ENCODE results near the gene PMPCA. TPM values are rescaled to one million over a fixed set of nuclear protein-coding genes. Genes with fewer than 3 reads are reported as not detected.

PMPCA gene
- total and polyA plus RNA-seq, 2 experiments from 2014 or later, result 61.3 to 88.2 TPM

GRCh38 chr9:136403915-136404800 lies 6.3 kb upstream of the PMPCA start:
- H3K27ac Mint-ChIP-seq, result no peak overlapping the region
- H3K79me2 ChIP-seq (replicated peaks; ENCODE audit: insufficient read depth), result peaks cover 20% of the 10 kb centered on the region
- H3F3A ChIP-seq (replicated peaks; ENCODE audit: low read depth), result peaks cover 27% of the 10 kb centered on the region
- no peak overlapping the region for H3K4me3 ChIP-seq
- H2AFZ ChIP-seq, result no peak overlapping the region
- no peak overlapping the region for H3K4me2 ChIP-seq
- H4K20me1 ChIP-seq (replicated peaks; ENCODE audit: insufficient read depth), result peaks cover 8% of the 10 kb centered on the region
- no peaks in the 10 kb centered on the region; the same call in 2 of the 3 replicates for H3K9me3 Mint-ChIP-seq
- no peak overlapping the region for H3K4me3 Mint-ChIP-seq
- H3K27ac ChIP-seq (ENCODE audit: low read depth), result no peak overlapping the region
- H3K27me3 ChIP-seq (ENCODE audit: insufficient read depth), result no peaks in the 10 kb centered on the region
- H3K4me1 ChIP-seq (ENCODE audit: insufficient read depth), result peaks cover 5% of the 10 kb centered on the region; the same call in 1 of the 2 replicates
- peaks cover 16% of the 10 kb centered on the region for H3K27me3 Mint-ChIP-seq (ENCODE audit: insufficient read depth, low read depth, poor library complexity)
- H3K36me3 Mint-ChIP-seq (ENCODE audit: low read depth), result peaks cover 66% of the 10 kb centered on the region
- DNase-seq (ENCODE audit: low spot score) (no peak), ATAC-seq (no peak)
- H3K4me1 Mint-ChIP-seq, result peaks cover 9% of the 10 kb centered on the region
- peaks cover 25% of the 10 kb centered on the region for H3K36me3 ChIP-seq (ENCODE audit: insufficient read depth)
- H3K9me2 ChIP-seq (ENCODE audit: insufficient read depth), result no peaks in the 10 kb centered on the region
- no peak for TF ChIP-seq ETS1 (IDR thresholded peaks at IDR 0.05)
- no peak for TF ChIP-seq POLR2AphosphoS5 (IDR thresholded peaks at IDR 0.05; ENCODE audit: low read depth)
- TF ChIP-seq CTCF (conservative IDR thresholded peaks at IDR 0.05; ENCODE audit: low read depth in 2 of 2), result no peak
- no peak for TF ChIP-seq STAT1 (IDR thresholded peaks at IDR 0.05; ENCODE audit: unreplicated experiment)
- TF ChIP-seq JUNB (IDR thresholded peaks at IDR 0.05; ENCODE audit: unreplicated experiment), result no peak
- TF ChIP-seq CREB1 (CRISPR knock-in tag; IDR thresholded peaks at IDR 0.05; ENCODE audit: low read depth), result no peak
- TF ChIP-seq ZNF331 (CRISPR knock-in tag; IDR thresholded peaks at IDR 0.05; ENCODE audit: low read depth), result no peak
- no peak for TF ChIP-seq EZH2phosphoT487 (IDR thresholded peaks at IDR 0.05; ENCODE audit: unreplicated experiment)
- TF ChIP-seq REST (IDR thresholded peaks at IDR 0.05; ENCODE audit: unreplicated experiment), result no peak

Measured in GM23338 (cell line).